GM18867 (cell line): ENCODE data around the gene CAMTA1.

Experiments
- ATAC-seq: cut with Tn5 transposase; IDR thresholded peaks from one replicate; pipeline ENCODE4 v1.9.1; 2021; ENCODE audit warnings: mild to moderate bottlenecking, moderate library complexity; ENCODE audit not compliant: unreplicated experiment

The CAMTA1 gene

GRCh38 chr1:7515904-7516303, 730.6 kb downstream of the CAMTA1 start:
- no peak for ATAC-seq

- no peak for ATAC-seq
Observed at GRCh38 chr1:7516341-7516740, 731.1 kb downstream of the CAMTA1 start.

DNA sequence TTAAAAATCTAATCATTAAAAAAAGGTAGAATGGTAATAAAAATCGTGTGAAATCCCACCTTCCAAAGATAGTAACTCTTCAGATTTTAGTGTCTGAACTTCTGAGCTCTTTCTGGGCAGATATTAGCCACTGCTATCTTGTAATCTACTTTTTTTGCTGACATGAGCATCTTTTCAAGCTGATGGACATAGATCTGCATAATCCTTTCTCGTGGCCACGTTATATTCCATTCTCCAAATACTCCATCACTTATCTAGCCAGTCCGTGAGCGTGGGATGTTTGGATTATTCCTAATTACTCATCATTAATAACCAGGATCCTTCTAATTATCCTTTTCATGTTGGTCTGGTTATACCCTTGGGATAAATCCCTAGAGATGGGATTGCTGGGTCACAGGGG, 731.7 kb downstream of the CAMTA1 start:
- no peak for ATAC-seq

- ATAC-seq = no peak
Observed at GRCh38 chr1:7517611-7518330, 732.5 kb downstream of the CAMTA1 start.

DNA sequence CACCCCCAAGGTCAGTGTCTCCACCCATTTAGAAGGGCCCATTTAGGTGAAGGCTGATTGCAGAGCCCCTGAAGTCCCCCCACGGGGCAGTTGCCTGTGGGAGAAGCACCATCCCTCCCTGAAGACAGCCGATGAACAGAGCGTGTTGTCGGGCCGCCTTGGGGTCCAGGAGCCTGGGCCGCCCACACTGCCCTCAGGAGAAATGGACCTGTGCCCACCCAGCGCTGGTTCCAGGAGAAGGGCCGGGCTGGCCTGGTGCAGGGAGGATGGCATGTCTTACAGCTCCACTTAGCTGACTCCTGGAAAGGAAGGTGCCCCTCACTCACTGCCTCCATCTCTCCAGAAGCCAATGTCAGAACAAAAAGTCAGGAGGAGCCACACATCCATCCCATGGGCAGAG, 733.2 kb downstream of the CAMTA1 start:
- no peak for ATAC-seq

DNA sequence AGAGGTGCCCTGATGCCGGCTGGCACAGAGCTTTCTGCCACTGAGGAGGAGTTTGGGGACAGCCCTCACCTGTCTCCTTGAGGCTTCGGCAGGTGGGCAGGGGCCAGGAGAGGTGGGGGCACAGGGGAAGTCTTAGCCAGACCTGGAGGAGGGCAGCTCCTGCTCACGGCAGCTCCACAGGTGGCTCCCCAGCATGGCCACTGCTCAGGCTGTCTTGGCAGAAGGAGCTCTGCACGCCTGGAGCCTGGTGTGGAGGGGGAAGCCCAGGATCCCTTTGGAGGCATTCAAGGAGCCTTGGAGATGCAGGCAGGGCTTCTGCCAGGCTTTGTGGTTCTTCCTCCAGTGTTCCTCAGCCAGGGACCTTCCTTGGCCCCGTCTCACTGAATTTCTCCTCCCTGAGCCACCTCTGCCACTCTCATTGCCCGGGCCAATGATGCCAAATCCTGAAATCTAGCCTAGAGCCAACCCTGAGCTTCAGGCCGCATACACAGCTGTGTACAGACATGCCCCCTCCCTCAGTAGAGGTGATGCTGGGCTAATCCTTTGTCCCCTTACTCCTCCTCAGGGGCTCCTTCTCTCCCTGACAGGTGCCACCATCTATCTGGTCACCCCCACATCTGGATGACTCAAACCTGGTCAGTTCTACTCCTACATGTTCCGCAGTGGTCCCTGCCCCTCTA, 734.1 kb downstream of the CAMTA1 start:
- no peak for ATAC-seq

GRCh38 chr1:7519861-7520395, 734.7 kb downstream of the CAMTA1 start:
- ATAC-seq = no peak

DNA sequence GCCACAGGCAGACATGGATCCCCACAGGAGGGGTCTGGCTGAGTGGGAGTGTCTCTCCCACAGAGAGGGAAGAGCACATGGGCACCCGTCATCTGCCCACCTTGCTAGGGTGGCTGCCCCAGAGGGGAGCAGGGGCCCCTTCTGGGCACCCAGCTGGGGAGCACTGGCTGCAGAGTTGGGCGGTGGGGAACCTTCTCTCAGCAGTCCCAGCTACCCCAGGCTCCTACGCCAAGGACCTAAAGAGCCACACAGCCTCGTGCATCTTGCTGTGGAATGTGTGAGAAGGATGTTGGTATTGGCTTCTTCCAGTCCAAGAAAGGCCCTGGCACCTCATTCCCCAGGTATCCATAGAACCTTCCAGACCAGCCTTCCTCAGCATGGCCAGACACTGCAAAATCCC, 735.2 kb downstream of the CAMTA1 start:
- no peak for ATAC-seq

DNA sequence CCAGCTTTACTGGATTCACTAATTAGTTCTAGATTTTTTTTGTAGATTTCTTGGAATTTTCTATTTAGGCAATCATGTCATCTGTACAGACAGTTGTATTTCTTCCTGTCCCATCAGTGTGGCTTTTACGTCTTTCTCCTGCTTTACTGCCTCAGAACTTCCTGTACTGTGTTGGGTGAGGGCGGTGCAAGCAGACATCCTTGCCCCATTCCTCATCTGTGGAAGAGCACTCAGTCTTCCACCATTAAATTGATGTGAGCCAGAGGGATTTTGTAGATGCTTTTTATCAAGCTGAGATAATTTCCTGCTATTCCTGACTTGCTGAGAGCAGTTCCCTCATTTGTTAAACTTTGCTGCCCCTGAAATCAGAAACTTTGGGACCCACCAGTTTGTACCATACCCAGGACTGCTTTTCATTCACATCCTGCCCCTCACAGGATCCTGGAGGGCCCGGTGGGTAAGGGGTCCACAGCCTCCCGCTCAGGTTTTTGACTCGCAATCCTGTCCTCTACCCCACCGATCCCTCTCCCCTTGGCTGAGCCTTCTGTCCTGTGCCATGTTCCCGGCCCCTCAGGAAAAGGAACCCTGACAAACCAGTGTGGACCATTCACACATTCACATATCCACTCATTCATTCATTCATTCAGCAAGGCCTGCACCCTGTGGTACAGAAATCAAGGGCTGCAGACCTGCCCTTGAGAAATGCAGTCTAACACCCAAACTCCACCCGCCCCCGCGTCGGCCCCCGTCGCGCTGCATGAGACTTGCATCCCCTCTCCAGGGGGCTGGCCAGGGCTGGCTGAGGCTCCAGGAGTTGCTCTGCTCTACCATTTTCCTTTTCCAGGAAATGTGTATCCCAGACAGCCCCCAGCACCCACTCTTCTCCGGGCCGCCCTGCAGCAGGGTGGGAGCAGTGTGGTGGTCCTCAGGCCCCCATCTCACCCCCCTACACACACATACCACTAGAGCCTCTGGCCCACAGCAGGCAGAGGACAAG, 739.4 kb downstream of the CAMTA1 start:
- ATAC-seq = no peak

DNA sequence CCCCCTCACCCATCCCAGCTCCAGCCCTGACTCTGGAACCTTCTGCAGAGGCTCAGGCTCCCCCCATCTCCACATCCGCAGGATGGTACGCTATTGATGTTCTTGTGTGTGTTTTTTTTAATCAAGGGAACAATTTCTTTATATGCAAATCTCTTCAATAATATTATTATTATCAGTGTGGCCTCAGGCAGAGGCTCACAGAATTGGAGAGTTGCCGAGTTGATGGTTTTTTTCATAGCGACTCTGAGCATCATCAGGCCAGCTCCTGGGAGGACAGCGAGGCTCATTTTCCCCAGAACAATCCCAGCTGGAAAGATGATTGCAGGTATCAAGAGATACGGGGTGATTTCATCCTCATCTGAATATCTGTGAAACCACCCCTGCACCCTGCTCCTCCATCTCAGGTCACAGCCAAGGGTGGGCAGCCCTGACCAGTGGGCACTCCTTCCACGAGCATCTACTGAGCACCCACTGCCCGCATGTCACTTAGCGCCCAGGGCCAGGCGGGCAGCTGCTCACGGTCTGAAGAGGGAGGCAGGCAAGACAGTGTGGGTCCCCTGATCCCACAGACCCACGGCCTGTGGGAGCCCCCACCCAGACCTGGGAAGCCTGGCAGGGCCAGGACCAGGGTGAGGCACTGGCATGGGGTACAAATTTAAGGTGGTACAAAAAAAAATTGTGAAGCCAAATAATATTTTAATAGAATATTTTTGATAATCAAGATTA, 740.2 kb downstream of the CAMTA1 start:
- ATAC-seq = no peak

GRCh38 chr1:7526196-7526866, 741.1 kb downstream of the CAMTA1 start:
- no peak for ATAC-seq

DNA sequence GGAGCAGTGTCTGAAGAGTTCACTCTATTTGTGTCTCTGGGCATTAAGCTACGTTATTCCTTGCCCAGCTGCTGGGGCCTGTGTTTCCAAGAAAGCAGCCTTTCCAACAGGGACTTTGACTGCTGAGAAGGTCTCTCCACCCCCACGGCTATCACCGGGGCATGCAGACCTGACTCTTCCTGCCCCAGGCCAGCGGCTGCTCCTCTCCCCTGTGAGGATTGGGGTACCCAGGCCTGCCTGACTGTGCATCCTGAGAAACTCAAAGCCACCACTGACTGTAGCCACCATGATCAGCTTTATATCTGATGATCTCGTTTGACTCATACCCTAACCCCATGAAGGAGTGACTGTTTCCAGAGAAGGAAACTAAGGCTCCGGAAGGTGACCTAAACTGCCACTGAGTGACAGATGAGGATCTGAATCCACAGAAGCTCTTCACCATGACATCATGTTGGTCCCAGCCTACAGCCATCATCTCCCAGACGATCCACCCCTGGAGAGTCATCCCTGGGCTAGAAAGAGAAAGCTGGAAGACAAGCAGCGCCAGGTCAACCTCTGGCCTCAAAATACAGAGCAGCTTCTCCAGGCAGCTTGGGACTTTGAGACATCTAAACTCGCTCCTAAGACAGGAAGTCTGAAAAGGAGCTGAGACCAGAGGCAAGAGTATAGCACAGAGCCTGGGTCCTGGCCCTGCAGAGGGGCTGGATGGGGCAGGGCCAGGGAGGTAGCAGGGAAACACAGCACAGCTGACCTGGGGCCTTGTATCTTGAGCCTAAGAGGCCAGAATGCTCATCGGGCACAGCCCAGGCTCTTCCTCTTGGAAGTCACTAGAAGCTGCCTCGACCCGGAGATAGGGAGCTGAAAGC, 741.8 kb downstream of the CAMTA1 start:
- no peak for ATAC-seq

GRCh38 chr1:7527733-7528045, 742.4 kb downstream of the CAMTA1 start:
- no peak for ATAC-seq

DNA sequence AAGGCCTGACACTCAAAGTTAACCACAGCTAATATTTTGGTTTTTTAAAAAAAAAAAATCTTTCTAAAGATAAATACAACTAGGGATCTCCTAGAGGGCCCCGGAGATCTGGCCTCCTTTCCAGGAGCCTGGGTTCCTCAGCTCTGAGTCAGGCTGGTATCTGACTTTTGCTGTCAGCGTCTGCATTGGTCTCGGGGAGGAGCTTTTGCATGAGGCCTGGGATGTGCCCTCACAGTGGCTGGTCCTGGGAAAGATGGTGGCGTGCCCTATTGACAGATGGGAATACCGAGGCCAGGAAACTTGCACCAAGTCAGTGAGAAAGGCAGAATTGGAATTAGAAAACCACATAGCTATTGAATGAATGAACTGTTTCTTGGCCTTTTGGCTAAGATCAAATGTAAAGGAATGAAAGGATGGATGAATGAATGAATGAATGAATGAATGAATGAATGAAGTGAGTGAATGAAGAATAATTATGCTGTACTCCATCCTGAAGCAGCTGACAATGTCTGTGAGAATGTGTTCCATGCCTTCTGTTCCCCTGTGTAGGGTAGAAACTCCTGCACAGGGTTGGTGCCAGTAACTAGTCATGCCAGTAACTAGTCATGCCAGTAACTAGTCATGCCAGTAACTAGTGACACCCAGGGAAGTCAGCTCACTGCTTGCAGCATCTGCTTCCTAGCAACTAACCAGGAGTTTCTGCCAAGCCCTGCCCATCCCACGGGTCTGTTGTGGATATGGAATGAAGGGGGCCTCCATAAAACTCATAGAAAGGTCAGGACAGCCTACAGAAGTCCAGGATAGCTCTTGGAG, 743.3 kb downstream of the CAMTA1 start:
- ATAC-seq = no peak

- no peak for ATAC-seq
Observed at GRCh38 chr1:7529917-7530316, 744.7 kb downstream of the CAMTA1 start.

DNA sequence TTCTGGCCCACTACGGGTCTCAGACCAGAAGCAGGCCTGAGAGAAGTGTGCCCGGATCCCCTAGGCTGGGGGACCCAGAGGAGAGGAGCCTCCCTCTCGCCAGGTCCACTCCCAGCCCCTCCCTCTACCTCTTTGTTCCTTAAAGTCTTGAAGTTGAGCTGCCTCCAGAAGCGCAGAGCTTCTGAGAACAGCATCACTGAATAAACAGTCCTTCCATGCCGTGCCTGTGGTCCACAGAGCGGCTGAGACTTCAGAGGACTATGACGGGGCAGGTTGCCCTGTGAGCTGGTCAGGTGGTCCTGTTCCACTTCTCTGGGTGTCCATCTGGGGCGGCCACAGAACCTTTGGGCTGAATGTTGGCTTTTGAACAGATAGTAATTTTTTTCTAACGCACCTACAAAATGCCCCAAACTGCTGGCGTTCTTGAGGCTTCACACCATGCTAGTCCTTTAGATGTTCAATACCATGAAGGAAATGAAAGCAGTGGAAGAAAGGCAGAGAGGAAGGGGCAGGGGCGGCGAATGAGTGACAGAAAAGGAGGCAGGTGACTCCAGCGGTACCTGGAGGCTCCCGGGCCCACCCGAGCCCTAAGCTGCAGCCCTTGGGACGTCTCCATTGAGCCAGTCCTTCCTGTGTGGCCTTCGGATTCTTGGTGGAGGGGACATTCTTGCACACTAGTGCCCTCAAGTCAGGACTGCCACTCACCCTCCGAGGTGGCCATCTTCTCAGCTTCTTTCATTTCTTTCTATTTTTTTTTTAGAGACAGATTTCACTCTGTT, 746.5 kb downstream of the CAMTA1 start:
- ATAC-seq = no peak

- ATAC-seq = no peak
Observed at GRCh38 chr1:7533006-7533405, 747.8 kb downstream of the CAMTA1 start.
